ENCODE data around the gene PCSK4.
"Not testable (repeated sequence)": the region's sequence is repeated elsewhere in the genome, so short reads cannot be mapped to it uniquely, and the experiment has no call there.

Gene PCSK4

DNA sequence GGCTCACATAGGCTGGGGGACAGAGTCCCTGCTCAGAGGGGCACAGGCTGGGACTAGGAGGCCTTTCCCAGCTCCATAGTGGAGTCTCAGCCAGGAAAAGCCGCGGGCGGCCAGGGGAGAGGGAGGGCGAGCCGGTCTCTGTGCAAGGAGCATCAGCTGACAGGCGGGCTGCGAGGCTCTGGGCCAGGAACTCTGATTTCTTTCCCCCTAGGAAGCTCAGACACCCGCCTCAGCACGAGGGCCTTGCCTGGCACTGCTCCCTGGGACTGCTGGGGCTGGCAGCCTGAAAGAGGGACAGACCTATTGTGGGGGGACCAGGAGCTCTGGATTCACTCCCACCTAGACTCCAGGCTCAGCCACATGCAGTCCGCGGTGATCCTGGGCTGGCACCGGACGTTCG is 31.5 kb upstream of the PCSK4 start:
- no peak for DNase-seq

GRCh38 chr19:1520203-1520780 is 30.1 kb upstream of the PCSK4 start:
- DNase-seq: no peak

- DNase-seq: not testable (repeated sequence)
These were observed 29.7 kb upstream of the PCSK4 start for GRCh38 chr19:1519802-1520201.

- DNase-seq: no peak
These were observed 28.3 kb upstream of the PCSK4 start for GRCh38 chr19:1518471-1518870.

GRCh38 chr19:1516395-1516753 is 26.2 kb upstream of the PCSK4 start:
- DNase-seq: no peak

DNA sequence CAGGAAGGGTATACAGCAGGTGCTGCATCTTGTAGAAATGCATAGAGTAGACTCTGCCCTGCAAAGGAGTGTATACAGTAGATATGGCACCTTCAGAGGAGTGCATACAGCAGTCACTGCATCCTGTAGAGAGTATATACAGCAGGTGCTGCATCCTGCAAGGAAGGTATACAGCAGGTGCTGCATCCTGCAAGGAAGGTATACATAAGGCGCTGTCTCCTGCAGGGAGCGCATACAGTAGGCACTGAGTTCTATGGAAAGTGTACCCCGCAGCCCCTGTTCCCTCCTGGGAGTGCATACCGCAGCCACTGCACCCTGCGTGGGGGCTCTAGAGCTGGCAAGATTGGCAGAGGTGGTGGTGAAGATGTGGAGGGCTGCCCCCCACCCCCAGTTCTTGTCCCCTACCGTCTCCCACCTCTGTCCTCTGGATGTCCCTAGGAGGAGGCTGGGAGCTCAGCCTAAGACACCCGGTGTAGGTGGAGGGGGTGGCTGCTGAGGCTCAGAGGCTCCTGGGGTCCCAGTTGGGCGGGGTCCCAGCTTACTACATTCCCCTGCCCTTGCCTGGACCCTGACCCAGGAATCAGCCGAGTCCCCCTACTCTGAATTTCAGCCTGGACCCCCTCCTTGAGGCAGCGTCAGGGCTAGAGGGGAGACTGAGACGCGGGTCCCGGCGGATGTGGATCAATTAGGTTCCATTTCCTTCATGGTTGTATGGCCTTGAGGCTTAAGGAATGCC is 25.0 kb upstream of the PCSK4 start:
- DNase-seq: no peak

DNA sequence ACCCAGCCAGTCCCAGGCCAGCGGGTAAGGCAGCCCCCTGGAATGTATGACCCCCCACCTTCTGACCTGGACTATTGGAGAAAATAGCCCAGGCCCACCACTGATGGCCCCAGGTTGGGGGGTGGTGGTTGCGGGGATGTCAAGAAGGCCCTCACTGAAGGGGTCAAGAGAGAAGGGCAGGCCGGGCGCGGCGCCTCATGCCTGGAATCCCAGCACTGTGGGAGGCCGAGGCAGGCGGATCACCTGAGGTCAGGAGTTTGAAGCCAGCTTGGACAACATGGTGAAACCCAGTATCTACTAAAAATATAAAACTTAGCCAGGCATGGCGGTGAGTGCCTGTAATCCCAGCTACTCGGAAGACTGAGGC is 24.1 kb upstream of the PCSK4 start:
- no peak for DNase-seq

- DNase-seq: peak; percentile 53
These were observed 23.5 kb upstream of the PCSK4 start for GRCh38 chr19:1513499-1514294.

GRCh38 chr19:1512671-1513498 is 22.7 kb upstream of the PCSK4 start, which contains the start of gene ADAMTSL5:
Gene ADAMTSL5 (minus strand): TSS chr19:1513019. CDS start chr19:1510943, 2,076 bp downstream.
- DNase-seq: peak; percentile 53

- DNase-seq: no peak
These were observed 21.5 kb upstream of the PCSK4 start for GRCh38 chr19:1511318-1512317.

DNA sequence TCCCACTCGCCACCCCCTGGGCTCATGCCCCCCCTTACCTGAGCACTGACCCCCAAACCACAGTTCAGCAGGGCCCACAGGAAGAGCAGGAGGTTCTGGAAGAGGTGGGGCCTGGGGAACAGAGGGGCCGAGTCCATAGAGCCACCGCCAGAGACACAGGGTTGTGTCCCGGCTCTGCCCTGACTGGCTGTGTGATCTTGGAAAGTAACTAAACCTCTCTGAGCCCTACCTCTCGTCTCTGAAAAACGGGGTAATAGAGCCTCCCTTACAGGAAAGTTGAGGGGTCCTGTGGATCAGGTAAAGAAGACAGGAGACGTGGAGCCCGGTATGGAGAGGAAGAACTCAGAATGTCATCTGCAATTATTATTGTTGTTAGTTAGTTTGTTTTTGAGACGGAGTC is 20.7 kb upstream of the PCSK4 start:
- DNase-seq: no peak

GRCh38 chr19:1510442-1510806 is 20.3 kb upstream of the PCSK4 start:
- no peak for DNase-seq

- no peak for DNase-seq
These were observed 19.7 kb upstream of the PCSK4 start for GRCh38 chr19:1509602-1510441.

DNA sequence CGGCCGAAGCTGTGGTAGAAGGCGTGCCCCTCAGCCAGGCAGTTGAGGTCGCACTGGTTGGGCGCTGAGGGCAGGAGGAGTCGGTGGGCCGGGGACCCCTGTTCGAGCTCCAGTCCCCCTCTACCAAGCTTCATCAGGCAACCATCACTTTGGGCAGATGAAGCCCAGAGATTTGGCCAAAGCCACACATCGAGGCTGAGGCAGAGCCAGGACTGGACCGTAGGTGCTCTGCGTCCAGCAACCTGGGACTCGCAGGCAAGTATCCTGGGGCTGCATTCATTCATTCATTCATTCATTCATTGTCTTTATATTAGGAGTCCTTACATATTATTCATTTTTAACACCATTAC is 18.3 kb upstream of the PCSK4 start:
- DNase-seq: no peak

DNA sequence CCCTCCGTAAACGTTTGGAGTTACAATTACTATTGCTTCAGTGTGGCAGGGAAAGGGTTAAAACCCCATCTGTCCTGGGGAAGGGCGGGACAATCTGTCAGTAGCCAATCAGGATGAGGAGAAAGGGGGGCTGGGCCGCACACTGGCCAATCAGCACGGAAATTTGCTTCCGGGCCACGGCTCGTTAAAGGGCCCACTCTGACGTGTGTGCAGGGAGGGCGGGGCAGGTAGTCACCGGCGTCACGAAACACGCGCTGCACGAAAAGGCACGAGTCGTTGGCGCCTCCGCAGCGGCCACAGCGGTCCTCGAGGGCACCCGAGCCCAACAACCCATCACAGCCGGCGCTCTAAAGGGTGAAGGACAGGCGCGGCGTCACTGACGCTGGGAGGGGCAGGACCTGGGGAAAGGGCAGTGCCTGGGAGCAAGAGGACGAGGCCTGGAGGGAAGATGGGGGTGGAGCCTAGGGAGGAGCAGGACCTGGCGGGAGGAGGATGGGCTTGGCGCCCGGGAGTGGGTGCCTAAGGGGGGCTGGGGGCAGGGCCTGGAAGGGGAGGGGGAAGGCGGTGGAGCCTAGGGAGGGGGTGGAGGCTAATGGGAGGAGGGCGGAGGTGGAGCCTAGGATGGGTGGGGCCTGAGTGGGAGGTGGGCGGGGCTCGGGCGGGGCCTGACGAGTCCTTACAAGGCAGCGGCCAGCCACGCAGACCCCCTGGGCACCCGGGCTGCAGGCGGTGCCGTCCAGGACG is 17.8 kb upstream of the PCSK4 start:
- DNase-seq: peak; percentile 96

GRCh38 chr19:1507192-1507660 is 17.1 kb upstream of the PCSK4 start:
- no peak for DNase-seq

GRCh38 chr19:1505991-1506881 is 16.1 kb upstream of the PCSK4 start:
- no peak for DNase-seq

DNA sequence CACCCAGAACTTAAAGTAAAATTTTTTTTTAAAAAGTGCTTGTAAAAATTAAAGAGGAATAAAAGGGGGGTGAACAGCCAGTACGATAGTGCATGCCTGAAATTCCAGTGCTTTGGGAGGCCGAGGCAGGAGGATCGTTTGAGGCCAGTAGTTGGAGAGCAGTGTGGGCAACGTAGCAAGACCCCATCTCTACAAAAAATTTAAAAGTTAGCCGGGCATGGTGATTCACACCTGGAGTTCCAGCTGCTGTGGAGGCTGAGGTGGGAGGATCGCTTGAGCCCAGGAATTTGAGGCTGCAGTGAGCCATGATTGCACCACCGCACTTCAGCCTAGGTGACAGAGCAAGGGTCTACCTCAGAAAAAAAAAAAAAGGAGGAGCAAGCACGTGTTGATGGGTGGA is 14.9 kb upstream of the PCSK4 start:
- no peak for DNase-seq

Data from fibroblast of skin of right quadriceps (primary cell).